Upper lobe of left lung (tissue), 4 donors: ENCODE measurements around the gene ATP6V0A1.

Experiments used
- CTCF ChIP-seq, 6 experiments: fragments of 450-650 bp in 4 of 6; fragments of 200-600 bp in 2 of 6; sonication (generic) in 2 of 6; IDR thresholded peaks; one replicate each; pipeline ENCODE4 v1.5.1; 2016 to 2019; ENCODE audit warnings: antibody characterized with exemption in 6 of 6
- EP300 ChIP-seq, 4 donors: sonication (generic); formaldehyde crosslinking; IDR thresholded peaks; one replicate each; pipeline ENCODE4 v1.5.1; 2017; ENCODE audit warnings: antibody characterized with exemption in 4 of 4, control low read depth in 2 of 4

GRCh38 chr17:42422412-42422957 is 36.2 kb upstream of the ATP6V0A1 start:
- TF ChIP-seq CTCF (IDR thresholded peaks at IDR 0.05) (no peak), EP300 (IDR thresholded peaks at IDR 0.05) (no peak)
